ENCODE measurements around the gene CWC27.

- no peak for TF ChIP-seq CTCF (IDR thresholded peaks at IDR 0.05; ENCODE audit: low read length)
- no peak for TF ChIP-seq EZH2 (IDR thresholded peaks at IDR 0.05; ENCODE audit: borderline replicate concordance, low read length)
Measured at GRCh38 chr5:64859881-64860280, 91.2 kb downstream of the CWC27 start.
